Measurements from ENCODE around the gene HBG2.

Gene HBG2

GRCh38 chr11:5227681-5228080, 26.9 kb downstream of the HBG2 start:
- H3K9ac ChIP-seq (ENCODE audit: low read depth, low read length, poor library complexity, severe bottlenecking): no peak overlapping the region
- H3K27me3 ChIP-seq (ENCODE audit: insufficient read depth, low read length, poor library complexity, severe bottlenecking): no peaks in the 10 kb centered on the region
- no peaks in the 10 kb centered on the region for H3F3A ChIP-seq (ENCODE audit: low read depth)
- H3K4me3 ChIP-seq (ENCODE audit: low read length, poor library complexity, severe bottlenecking): no peak overlapping the region
- H3K4me1 ChIP-seq (ENCODE audit: insufficient read depth, low read length, poor library complexity, severe bottlenecking): no peaks in the 10 kb centered on the region
- TF ChIP-seq CTCF (conservative IDR thresholded peaks at IDR 0.05; ENCODE audit: low read length) (no peak), EZH2phosphoT487 (IDR thresholded peaks at IDR 0.05; ENCODE audit: borderline replicate concordance) (no peak)
- H3K36me3 ChIP-seq (ENCODE audit: insufficient read depth, low read length): no peaks in the 10 kb centered on the region
- H3K9me3 ChIP-seq (ENCODE audit: insufficient read depth, low read depth, low read length): no peaks in the 10 kb centered on the region
- no peaks in the 10 kb centered on the region for H3K9me2 ChIP-seq (replicated peaks; ENCODE audit: low read depth, low read length)
- no peaks in the 10 kb centered on the region for H3K79me2 ChIP-seq (ENCODE audit: insufficient read depth, low read length)
- H3K4me2 ChIP-seq (ENCODE audit: low read depth, low read length, poor library complexity, severe bottlenecking): no peak overlapping the region
- no peak overlapping the region for H2AFZ ChIP-seq (ENCODE audit: low read length)
- H4K20me1 ChIP-seq (ENCODE audit: insufficient read depth, low read length, poor library complexity, severe bottlenecking): no peaks in the 10 kb centered on the region

- Histone ChIP-seq H3K79me2 (ENCODE audit: insufficient read depth, low read length) (no peaks in the 10 kb centered on the region), H3F3A (ENCODE audit: low read depth) (no peaks in the 10 kb centered on the region), H3K4me2 (ENCODE audit: low read depth, low read length, poor library complexity, severe bottlenecking) (no peak within 1 kb of the TSS), H3K4me3 (ENCODE audit: low read length, poor library complexity, severe bottlenecking) (no peak within 1 kb of the TSS), H3K9ac (ENCODE audit: low read depth, low read length, poor library complexity, severe bottlenecking) (no peak within 1 kb of the TSS), H4K20me1 (ENCODE audit: insufficient read depth, low read length, poor library complexity, severe bottlenecking) (no peaks in the 10 kb centered on the region), H3K9me2 (replicated peaks; ENCODE audit: low read depth, low read length) (no peaks in the 10 kb centered on the region), H3K4me1 (ENCODE audit: insufficient read depth, low read length, poor library complexity, severe bottlenecking) (no peaks in the 10 kb centered on the region), H3K9me3 (ENCODE audit: insufficient read depth, low read depth, low read length) (no peaks in the 10 kb centered on the region), H2AFZ (ENCODE audit: low read length) (no peak within 1 kb of the TSS), H3K27me3 (ENCODE audit: insufficient read depth, low read length, poor library complexity, severe bottlenecking) (no peaks in the 10 kb centered on the region), H3K36me3 (ENCODE audit: insufficient read depth, low read length) (no peaks in the 10 kb centered on the region)
- TF ChIP-seq CTCF (conservative IDR thresholded peaks at IDR 0.05; ENCODE audit: low read length): no peak
- no peak for TF ChIP-seq EZH2phosphoT487 (IDR thresholded peaks at IDR 0.05; ENCODE audit: borderline replicate concordance)
These were observed 27.8 kb downstream of the HBG2 start, which contains the start of gene HBB for GRCh38 chr11:5226732-5227310. Gene HBB (minus strand): TSS chr11:5227071. CDS start chr11:5227021, 50 bp downstream.

GRCh38 chr11:5225480-5225871, 29.1 kb downstream of the HBG2 start:
- Histone ChIP-seq H3F3A (ENCODE audit: low read depth) (no peaks in the 10 kb centered on the region), H3K9ac (ENCODE audit: low read depth, low read length, poor library complexity, severe bottlenecking) (no peak overlapping the region), H3K27me3 (ENCODE audit: insufficient read depth, low read length, poor library complexity, severe bottlenecking) (no peaks in the 10 kb centered on the region), H4K20me1 (ENCODE audit: insufficient read depth, low read length, poor library complexity, severe bottlenecking) (no peaks in the 10 kb centered on the region), H2AFZ (ENCODE audit: low read length) (no peak overlapping the region), H3K9me3 (ENCODE audit: insufficient read depth, low read depth, low read length) (no peaks in the 10 kb centered on the region), H3K9me2 (replicated peaks; ENCODE audit: low read depth, low read length) (no peaks in the 10 kb centered on the region), H3K36me3 (ENCODE audit: insufficient read depth, low read length) (no peaks in the 10 kb centered on the region), H3K4me1 (ENCODE audit: insufficient read depth, low read length, poor library complexity, severe bottlenecking) (no peaks in the 10 kb centered on the region), H3K4me2 (ENCODE audit: low read depth, low read length, poor library complexity, severe bottlenecking) (no peak overlapping the region), H3K79me2 (ENCODE audit: insufficient read depth, low read length) (no peaks in the 10 kb centered on the region), H3K4me3 (ENCODE audit: low read length, poor library complexity, severe bottlenecking) (no peak overlapping the region)
- no peak for TF ChIP-seq EZH2phosphoT487 (IDR thresholded peaks at IDR 0.05; ENCODE audit: borderline replicate concordance)
- TF ChIP-seq CTCF (conservative IDR thresholded peaks at IDR 0.05; ENCODE audit: low read length): no peak

Data from Loucy (cell line).